ENCODE data around the gene ACADVL.

ACADVL gene

GRCh38 chr17:7222093-7222971 lies 2.6 kb downstream of the ACADVL start:
- in situ Hi-C loops (cut with HindIII; ENCODE audit: low pct_ligation_motif_present, low sequenced_read_pairs): no loop called here

GRCh38 chr17:7222972-7223292 lies 3.2 kb downstream of the ACADVL start:
- peaks cover 54% of the 10 kb centered on the region for H3K36me3 ChIP-seq (replicated peaks)
- no peaks in the 10 kb centered on the region for H3K27me3 ChIP-seq (replicated peaks)

More at GRCh38 chr17:7222093-7222971, 2.6 kb downstream of the ACADVL start:
- no peak overlapping the region for H3K4me3 ChIP-seq (ENCODE audit: low read depth, low read length)
- no peak overlapping the region for H3K27ac ChIP-seq
- no peaks in the 10 kb centered on the region for H3K27me3 ChIP-seq (replicated peaks)
- peaks cover 53% of the 10 kb centered on the region for H3K36me3 ChIP-seq (replicated peaks)
- DNase-seq: no peak
- TF ChIP-seq CTCF (IDR thresholded peaks at IDR 0.05; ENCODE audit: low read depth, low read length, missing control alignments): no peak

GRCh38 chr17:7223375-7223774 lies 3.6 kb downstream of the ACADVL start:
- H3K36me3 ChIP-seq (replicated peaks): peaks cover 54% of the 10 kb centered on the region
- no peak for DNase-seq
- in situ Hi-C loops (cut with HindIII; ENCODE audit: low pct_ligation_motif_present, low sequenced_read_pairs): no loop called here
- no peak overlapping the region for H3K4me3 ChIP-seq (ENCODE audit: low read depth, low read length)
- TF ChIP-seq CTCF (IDR thresholded peaks at IDR 0.05; ENCODE audit: low read depth, low read length, missing control alignments): no peak
- H3K27me3 ChIP-seq (replicated peaks): no peaks in the 10 kb centered on the region
- H3K27ac ChIP-seq: no peak overlapping the region

More at GRCh38 chr17:7222972-7223292, 3.2 kb downstream of the ACADVL start:
- no peak overlapping the region for H3K27ac ChIP-seq
- TF ChIP-seq CTCF (IDR thresholded peaks at IDR 0.05; ENCODE audit: low read depth, low read length, missing control alignments): no peak
- no peak for DNase-seq
- in situ Hi-C loops (cut with HindIII; ENCODE audit: low pct_ligation_motif_present, low sequenced_read_pairs): no loop called here
- H3K4me3 ChIP-seq (ENCODE audit: low read depth, low read length): no peak overlapping the region

- H3K36me3 ChIP-seq (replicated peaks): peaks cover 59% of the 10 kb centered on the region
- no peak overlapping the region for H3K4me3 ChIP-seq (ENCODE audit: low read depth, low read length)
- DNase-seq: no peak
- no peak overlapping the region for H3K27ac ChIP-seq
- H3K27me3 ChIP-seq (replicated peaks): no peaks in the 10 kb centered on the region
- in situ Hi-C loops (cut with HindIII; ENCODE audit: low pct_ligation_motif_present, low sequenced_read_pairs): no loop called here
- no peak for TF ChIP-seq CTCF (IDR thresholded peaks at IDR 0.05; ENCODE audit: low read depth, low read length, missing control alignments)
These were observed 4.4 kb downstream of the ACADVL start for GRCh38 chr17:7224110-7224509.

GRCh38 chr17:7224661-7225111 lies 4.9 kb downstream of the ACADVL start:
- Histone ChIP-seq H3K36me3 (replicated peaks) (peaks cover 65% of the 10 kb centered on the region), H3K27me3 (replicated peaks) (no peaks in the 10 kb centered on the region), H3K4me3 (ENCODE audit: low read depth, low read length) (no peak overlapping the region), H3K27ac (no peak overlapping the region)
- in situ Hi-C loops (cut with HindIII; ENCODE audit: low pct_ligation_motif_present, low sequenced_read_pairs): no loop called here
- no peak for TF ChIP-seq CTCF (IDR thresholded peaks at IDR 0.05; ENCODE audit: low read depth, low read length, missing control alignments)
- no peak for DNase-seq

Measured in brain microvascular endothelial cell (primary cell).